Stomach (tissue), 9 donors: ENCODE measurements around the gene WIPF2. TPM values are rescaled to one million over a fixed set of nuclear protein-coding genes. Genes with fewer than 3 reads are reported as not detected.
"Not testable (repeated sequence)": the region's sequence is repeated elsewhere in the genome, so short reads cannot be mapped to it uniquely, and the experiment has no call there.

Source experiments
- DNase-seq, 2 donors: peaks; one replicate each; pipeline versions ENCODE4 v3.0.0 to v3.0.0-alpha.2; 2013 to 2019
- H3K27ac ChIP-seq, 5 donors: fragments of 200-600 bp in 4 of 5; sonication (generic) in 4 of 5; one replicate each; pipeline ENCODE4 v1.5.1; 2013 to 2019; ENCODE audit warnings: mild to moderate bottlenecking in 1 of 5, moderate library complexity in 1 of 5
- H3K27me3 ChIP-seq, 3 donors: fragments of 200-600 bp; sonication (generic); one replicate each; pipeline ENCODE4 v1.5.1; 2017 to 2019; ENCODE audit warnings: mixed run types in 1 of 3
- H3K36me3 ChIP-seq, 4 donors: fragments of 200-600 bp; sonication (generic); 1 replicate in 3 of 4; 2 replicates in 1 of 4; pipeline ENCODE4 v1.5.1; 2016 to 2019
- H3K4me1 ChIP-seq, 4 donors: fragments of 200-600 bp; sonication (generic); one replicate each; pipeline ENCODE4 v1.5.1; 2016 to 2019
- H3K4me3 ChIP-seq, 4 donors: fragments of 200-600 bp; sonication (generic) in 3 of 4; one replicate each; pipeline ENCODE4 v1.5.1; 2016 to 2019; ENCODE audit warnings: mild to moderate bottlenecking in 1 of 4
- H3K9me3 ChIP-seq, 4 donors: fragments of 200-600 bp; sonication (generic); one replicate each; pipeline ENCODE4 v1.5.1; 2016 to 2019
- CTCF ChIP-seq, 7 experiments: fragments of 450-650 bp in 4 of 7; fragments of 200-600 bp in 3 of 7; sonication (generic) in 3 of 7; IDR thresholded peaks; one replicate each; pipeline ENCODE4 v1.5.1; 2016 to 2019; ENCODE audit warnings: antibody characterized with exemption in 7 of 7, control low read depth in 2 of 7, mild to moderate bottlenecking in 1 of 7
- EP300 ChIP-seq: sonication (generic); formaldehyde crosslinking; IDR thresholded peaks from one replicate; pipeline ENCODE4 v1.6.1; 2017; ENCODE audit warnings: antibody characterized with exemption
- POLR2A ChIP-seq, 4 donors: fragments of 450-650 bp; IDR thresholded peaks; one replicate each; pipeline ENCODE4 v1.6.1; 2016; ENCODE audit warnings: antibody characterized with exemption in 4 of 4, control low read depth in 2 of 4, mild to moderate bottlenecking in 1 of 4, moderate library complexity in 1 of 4
- POLR2AphosphoS5 ChIP-seq, 3 donors: sonication (generic); formaldehyde crosslinking; IDR thresholded peaks; one replicate each; pipeline ENCODE4 v1.6.1; 2016; ENCODE audit warnings: antibody characterized with exemption in 3 of 3
- WGBS, 5 donors: extraction: QIAGEN DNeasy Blood & Tissue Kit in 3 of 5; methylation state at CpG; one replicate each; pipeline versions ENCODE4 v1.1.5 to v1.1.7; 2013 to 2018; 5-methylcytosine and 5-hydroxymethylcytosine counted together
- intact Hi-C: fragments of 100-400 bp; cut with DNase I; formaldehyde crosslinking; loops from one replicate; pipeline ENCODE4 v1.15.1; 2023; ENCODE audit warnings: low total_unique reads
- polyA plus RNA-seq, 3 donors: library from polyadenylated mRNA; stranded (reverse); fragments of 200-250 nt; gene quantifications; one replicate each; pipeline ENCODE4 v1.2.3, GENCODE V29; 2013
- total RNA-seq, 5 donors: library from RNA; depleted of rRNA; stranded (reverse); fragments of >200 nt; gene quantifications; one replicate each; pipeline versions ENCODE4 v1.1.0 to v1.2.3, GENCODE V29; 2014 to 2016
- donor health status: healthy with polysubstance abuse.
- donor health status: Bipolar disorder and iron deficiency.
- donor health status: healthy.

WIPF2 gene
- total and polyA plus RNA-seq, 8 donors: 1.4 to 40.6 (median 13.5) TPM

GRCh38 chr17:40224718-40225550 lies 5.8 kb downstream of the WIPF2 start:
- H3K27ac ChIP-seq: peak overlapping the region; percentile 55 to 72 (median 63)
- no peaks in the 10 kb centered on the region for H3K9me3 ChIP-seq
- intact Hi-C loops: no loop called here
- TF ChIP-seq POLR2AphosphoS5 (IDR thresholded peaks at IDR 0.05) (no peak), POLR2A (IDR thresholded peaks at IDR 0.05) (no peak), EP300 (no peak), CTCF (IDR thresholded peaks at IDR 0.05) (no peak)
- peaks cover 14 to 53% (median 42%) of the 10 kb centered on the region in 4 donors for H3K4me1 ChIP-seq
- no peaks in the 10 kb centered on the region for H3K27me3 ChIP-seq
- peak in 1 of 2 donors; percentile 40 for DNase-seq
- H3K36me3 ChIP-seq: peaks cover 3 to 26% (median 19%) of the 10 kb centered on the region in 4 donors
- 20 to 56% (median 33%) methylated on average over 5 of the region's 5 CpGs for WGBS, 5 donors
- H3K4me3 ChIP-seq: no peak overlapping the region

GRCh38 chr17:40229146-40229545 lies 10.0 kb downstream of the WIPF2 start:
- DNase-seq, H3K4me3 ChIP-seq, H3K27me3 ChIP-seq, intact Hi-C loops, H3K9me3 ChIP-seq, H3K27ac ChIP-seq: not testable (repeated sequence)
- Histone ChIP-seq H3K36me3 (peaks cover 20 to 46% (median 40%) of the 10 kb centered on the region in 4 donors), H3K4me1 (peaks cover 10 to 34% (median 24%) of the 10 kb centered on the region in 4 donors)
- WGBS, 5 donors: 95 to 98% (median 96%) methylated on average over 14 of the region's 14 CpGs

DNA sequence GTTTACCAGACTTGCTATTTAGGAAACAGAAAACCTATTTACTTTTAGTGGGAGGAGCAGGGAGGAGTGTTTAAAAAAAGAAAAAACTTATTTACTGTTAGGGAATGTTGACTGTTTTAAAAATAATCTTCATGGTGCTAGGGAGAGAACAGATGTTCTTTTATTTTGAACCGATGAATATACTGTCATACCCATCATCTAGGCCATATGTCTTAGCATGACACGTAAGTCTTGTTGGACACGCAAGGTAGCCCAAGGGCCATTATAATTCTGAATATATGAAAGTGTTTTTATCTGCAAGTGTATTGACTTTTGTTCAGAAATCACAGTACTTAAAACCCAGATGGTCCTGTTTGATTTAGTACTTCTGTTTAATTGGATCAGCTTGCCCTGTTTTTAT lies 11.6 kb downstream of the WIPF2 start:
- TF ChIP-seq EP300 (no peak), POLR2AphosphoS5 (IDR thresholded peaks at IDR 0.05) (no peak), CTCF (IDR thresholded peaks at IDR 0.05) (no peak), POLR2A (IDR thresholded peaks at IDR 0.05) (no peak)
- intact Hi-C loops: no loop called here
- Histone ChIP-seq H3K4me1 (peaks cover 0 to 30% (median 13%) of the 10 kb centered on the region in 4 donors), H3K27ac (no peak overlapping the region), H3K27me3 (no peaks in the 10 kb centered on the region), H3K4me3 (no peak overlapping the region), H3K36me3 (peaks cover 21 to 53% (median 48%) of the 10 kb centered on the region in 4 donors), H3K9me3 (no peaks in the 10 kb centered on the region)
- 67 to 77% (median 71%) methylated on average over 3 of the region's 3 CpGs for WGBS, 5 donors
- no peak for DNase-seq

DNA sequence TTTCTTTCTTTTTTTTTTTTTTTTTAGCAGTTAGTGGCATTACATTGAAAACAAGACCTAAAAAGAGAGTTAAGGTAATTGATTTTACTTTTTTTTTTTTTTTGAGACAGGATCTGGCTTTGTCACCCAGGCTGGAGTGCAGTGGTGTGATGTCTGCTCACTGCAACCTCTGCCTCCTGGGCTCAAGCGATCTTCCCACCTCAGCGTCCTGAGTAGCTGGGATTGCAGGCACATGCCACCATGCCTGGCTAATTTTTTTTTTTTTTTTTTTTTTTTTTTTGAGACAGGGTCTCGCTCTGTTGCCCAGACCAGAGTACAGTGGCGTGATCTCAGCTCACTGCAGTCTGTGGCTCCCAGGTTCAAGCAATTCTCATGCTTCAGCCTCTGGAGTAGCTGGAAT lies 12.8 kb downstream of the WIPF2 start:
- Histone ChIP-seq H3K4me1 (peaks cover 0 to 27% (median 10%) of the 10 kb centered on the region in 4 donors), H3K36me3 (peaks cover 21 to 53% (median 46%) of the 10 kb centered on the region in 4 donors)
- H3K9me3 ChIP-seq, H3K27me3 ChIP-seq, intact Hi-C loops, DNase-seq, H3K4me3 ChIP-seq, H3K27ac ChIP-seq: not testable (repeated sequence)
- 93 to 99% (median 96%) methylated on average over 4 of the region's 4 CpGs for WGBS, 5 donors

DNA sequence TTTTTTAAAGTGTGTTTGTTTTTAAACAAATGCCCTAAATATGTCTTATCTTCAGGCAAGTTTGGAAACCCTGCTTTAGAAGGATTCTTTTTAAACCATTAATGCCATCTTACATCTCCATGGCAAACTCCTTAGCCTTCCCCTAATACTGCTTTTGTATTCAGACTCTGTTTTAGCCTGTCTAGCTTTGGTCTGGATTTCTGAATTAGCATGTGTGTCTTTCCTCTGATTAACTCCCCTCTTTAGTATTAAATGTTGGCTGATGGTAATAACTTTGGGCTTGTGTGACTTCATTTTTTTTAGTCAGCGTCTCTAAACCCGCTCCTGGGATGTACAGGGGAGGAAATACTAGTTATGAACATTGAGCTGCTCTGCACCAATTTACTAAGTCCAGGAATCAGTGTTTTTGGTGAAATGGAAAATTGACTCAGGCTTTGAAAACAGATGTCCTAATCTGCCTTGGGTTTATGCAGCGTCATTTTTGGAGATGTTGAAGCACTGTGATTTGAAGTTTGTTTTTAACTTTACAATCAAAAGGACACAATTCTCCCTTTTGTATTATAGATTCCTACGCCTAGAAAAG lies 22.2 kb downstream of the WIPF2 start:
- intact Hi-C loops: no loop called here
- H3K27me3 ChIP-seq: no peaks in the 10 kb centered on the region
- peaks cover 0 to 60% (median 24%) of the 10 kb centered on the region in 4 donors for H3K4me1 ChIP-seq
- WGBS, 5 donors: 71 to 85% (median 81%) methylated on average over 4 of the region's 4 CpGs
- TF ChIP-seq EP300: no peak
- no peak for TF ChIP-seq POLR2A (IDR thresholded peaks at IDR 0.05)
- TF ChIP-seq POLR2AphosphoS5 (IDR thresholded peaks at IDR 0.05): no peak
- no peak for TF ChIP-seq CTCF (IDR thresholded peaks at IDR 0.05)
- no peak overlapping the region for H3K27ac ChIP-seq
- DNase-seq: no peak
- H3K36me3 ChIP-seq: peaks cover 0 to 6% (median 0%) of the 10 kb centered on the region in 4 donors
- H3K4me3 ChIP-seq: no peak overlapping the region
- no peaks in the 10 kb centered on the region for H3K9me3 ChIP-seq
